HL-60 (cell line): ENCODE results near the gene CACNA1D.

Experiments
- DNase-seq, 2 experiments: peaks; one replicate each; pipeline ENCODE4 v3.0.0-alpha.2; 2010 to 2020; ENCODE audit warnings: low read depth in 1 of 2, low spot score in 1 of 2
- H3K27ac ChIP-seq: fragments of 250-450 bp; sonication (Bioruptor Pico); replicated peaks from 2 replicates; pipeline ENCODE4 v1.5.1; 2020; ENCODE audit warnings: mild to moderate bottlenecking, moderate library complexity
- H3K27me3 ChIP-seq: fragments of 250-450 bp; sonication (Bioruptor Pico); 2 replicates; pipeline ENCODE4 v1.5.1; 2021; ENCODE audit warnings: mild to moderate bottlenecking, moderate library complexity; ENCODE audit not compliant: insufficient read depth, poor library complexity, severe bottlenecking
- H3K4me3 ChIP-seq: replicated peaks from 2 replicates; pipeline ENCODE4 v1.5.1; 2011; ENCODE audit warnings: mild to moderate bottlenecking, control low read depth, low read length; ENCODE audit not compliant: insufficient read depth
- CTCF ChIP-seq: IDR thresholded peaks from one replicate; pipeline ENCODE4 v1.5.1; 2011; ENCODE audit warnings: low read length, control low read depth, inconsistent platforms; ENCODE audit not compliant: insufficient read depth
- GABPA ChIP-seq: IDR thresholded peaks from 2 replicates; pipeline ENCODE4 v1.6.1; 2012; ENCODE audit warnings: low read depth
- POLR2AphosphoS5 ChIP-seq: IDR thresholded peaks from 2 replicates; pipeline ENCODE4 v1.6.1; 2012; ENCODE audit warnings: low read depth
- REST ChIP-seq: IDR thresholded peaks from 2 replicates; pipeline ENCODE4 v1.6.1; 2012; ENCODE audit warnings: low read depth; ENCODE audit not compliant: insufficient replicate concordance
- SPI1 ChIP-seq: IDR thresholded peaks from 2 replicates; pipeline ENCODE4 v1.6.1; 2012; ENCODE audit warnings: low read depth, mild to moderate bottlenecking, borderline replicate concordance

The CACNA1D gene

GRCh38 chr3:53626876-53627275 is 132.5 kb downstream of the CACNA1D start:
- Histone ChIP-seq H3K27ac (no peak overlapping the region), H3K4me3 (no peak overlapping the region), H3K27me3 (peaks cover 14% of the 10 kb centered on the region)
- TF ChIP-seq SPI1, result no peak
- no peak for TF ChIP-seq REST
- TF ChIP-seq POLR2AphosphoS5, result no peak
- no peak for TF ChIP-seq GABPA
- TF ChIP-seq CTCF, result no peak
- no peak for DNase-seq

GRCh38 chr3:53628536-53629401 is 134.4 kb downstream of the CACNA1D start:
- Histone ChIP-seq H3K27me3 (peaks cover 16% of the 10 kb centered on the region), H3K4me3 (no peak overlapping the region), H3K27ac (no peak overlapping the region)
- no peak for DNase-seq
- no peak for TF ChIP-seq CTCF
- TF ChIP-seq REST, result no peak
- no peak for TF ChIP-seq GABPA
- no peak for TF ChIP-seq SPI1

- no peak for DNase-seq
- H3K27me3 ChIP-seq, result peaks cover 16% of the 10 kb centered on the region
- TF ChIP-seq REST (no peak), SPI1 (no peak), POLR2AphosphoS5 (no peak), GABPA (no peak), CTCF (no peak)
- H3K4me3 ChIP-seq, result no peak overlapping the region
- H3K27ac ChIP-seq, result no peak overlapping the region
Observed at GRCh38 chr3:53629402-53629723, 135.0 kb downstream of the CACNA1D start.
